NCI-H446 (cell line): ENCODE data around the gene AGRN.
"Not testable (repeated sequence)": the region's sequence is repeated elsewhere in the genome, so short reads cannot be mapped to it uniquely, and the experiment has no call there.

Source experiments
- DNase-seq, 2 experiments: peaks; one replicate each; lab custom pipeline; 2025; lab: John Stamatoyannopoulos, UW

The AGRN gene

GRCh38 chr1:1092149-1092855 lies 72.4 kb downstream of the AGRN start:
- DNase-seq, result no peak

GRCh38 chr1:1092894-1093609 lies 73.1 kb downstream of the AGRN start:
- no peak for DNase-seq

- DNase-seq, result no peak
Measured at GRCh38 chr1:1093610-1093943, 73.7 kb downstream of the AGRN start.

GRCh38 chr1:1094981-1095380 lies 75.1 kb downstream of the AGRN start:
- DNase-seq, result no peak

GRCh38 chr1:1096136-1096535 lies 76.2 kb downstream of the AGRN start:
- DNase-seq, result not testable (repeated sequence)

- DNase-seq, result no peak
Measured at GRCh38 chr1:1098681-1099421, 78.9 kb downstream of the AGRN start.

GRCh38 chr1:1099506-1100183 lies 79.7 kb downstream of the AGRN start:
- no peak for DNase-seq

- DNase-seq, result no peak
Measured at GRCh38 chr1:1100296-1100695, 80.4 kb downstream of the AGRN start.

- DNase-seq, result no peak
Measured at GRCh38 chr1:1101503-1101902, 81.6 kb downstream of the AGRN start.

- DNase-seq, result not testable (repeated sequence)
Measured at GRCh38 chr1:1104152-1104551, 84.2 kb downstream of the AGRN start.
